ENCODE results near the gene FRAS1.

The FRAS1 gene

GRCh38 chr4:78024576-78025091 is 32.5 kb upstream of the FRAS1 start:
- no peaks in the 10 kb centered on the region for H3K27me3 ChIP-seq (ENCODE audit: control insufficient read depth in 1 of 2, insufficient read depth in 2 of 2, low read length in 2 of 2)
- H3K4me1 ChIP-seq (ENCODE audit: control insufficient read depth in 1 of 2, insufficient read depth in 2 of 2, low read length in 2 of 2), result no peaks in the 10 kb centered on the region
- H3K9ac ChIP-seq (ENCODE audit: low read depth in 1 of 2, low read length in 2 of 2), result no peak overlapping the region
- no peaks in the 10 kb centered on the region for H3K36me3 ChIP-seq (ENCODE audit: control insufficient read depth in 1 of 2, insufficient read depth in 2 of 2, low read length in 2 of 2)
- no peak overlapping the region for H3K4me3 ChIP-seq (ENCODE audit: low read depth in 1 of 2, low read length in 2 of 2)
- no peaks in the 10 kb centered on the region for H3K9me3 ChIP-seq (ENCODE audit: control insufficient read depth in 1 of 2, low read length in 2 of 2)
- H3K27ac ChIP-seq (ENCODE audit: low read depth, low read length), result no peak overlapping the region

- Histone ChIP-seq H3K27me3 (ENCODE audit: control insufficient read depth in 1 of 2, insufficient read depth in 2 of 2, low read length in 2 of 2) (no peaks in the 10 kb centered on the region), H3K9ac (ENCODE audit: low read depth in 1 of 2, low read length in 2 of 2) (no peak overlapping the region), H3K4me1 (ENCODE audit: control insufficient read depth in 1 of 2, insufficient read depth in 2 of 2, low read length in 2 of 2) (no peaks in the 10 kb centered on the region), H3K4me3 (ENCODE audit: low read depth in 1 of 2, low read length in 2 of 2) (no peak overlapping the region), H3K27ac (ENCODE audit: low read depth, low read length) (no peak overlapping the region), H3K36me3 (ENCODE audit: control insufficient read depth in 1 of 2, insufficient read depth in 2 of 2, low read length in 2 of 2) (no peaks in the 10 kb centered on the region), H3K9me3 (ENCODE audit: control insufficient read depth in 1 of 2, low read length in 2 of 2) (no peaks in the 10 kb centered on the region)
Observed at GRCh38 chr4:78031417-78031950, 25.6 kb upstream of the FRAS1 start.

GRCh38 chr4:78032446-78032845 is 24.7 kb upstream of the FRAS1 start:
- Histone ChIP-seq H3K27ac (ENCODE audit: low read depth, low read length) (no peak overlapping the region), H3K9me3 (ENCODE audit: control insufficient read depth in 1 of 2, low read length in 2 of 2) (no peaks in the 10 kb centered on the region), H3K27me3 (ENCODE audit: control insufficient read depth in 1 of 2, insufficient read depth in 2 of 2, low read length in 2 of 2) (no peaks in the 10 kb centered on the region), H3K4me3 (ENCODE audit: low read depth in 1 of 2, low read length in 2 of 2) (no peak overlapping the region), H3K4me1 (ENCODE audit: control insufficient read depth in 1 of 2, insufficient read depth in 2 of 2, low read length in 2 of 2) (no peaks in the 10 kb centered on the region), H3K36me3 (ENCODE audit: control insufficient read depth in 1 of 2, insufficient read depth in 2 of 2, low read length in 2 of 2) (no peaks in the 10 kb centered on the region), H3K9ac (ENCODE audit: low read depth in 1 of 2, low read length in 2 of 2) (no peak overlapping the region)

GRCh38 chr4:78032929-78033328 is 24.2 kb upstream of the FRAS1 start:
- Histone ChIP-seq H3K27me3 (ENCODE audit: control insufficient read depth in 1 of 2, insufficient read depth in 2 of 2, low read length in 2 of 2) (no peaks in the 10 kb centered on the region), H3K9me3 (ENCODE audit: control insufficient read depth in 1 of 2, low read length in 2 of 2) (no peaks in the 10 kb centered on the region), H3K27ac (ENCODE audit: low read depth, low read length) (no peak overlapping the region), H3K4me3 (ENCODE audit: low read depth in 1 of 2, low read length in 2 of 2) (no peak overlapping the region), H3K4me1 (ENCODE audit: control insufficient read depth in 1 of 2, insufficient read depth in 2 of 2, low read length in 2 of 2) (no peaks in the 10 kb centered on the region), H3K36me3 (ENCODE audit: control insufficient read depth in 1 of 2, insufficient read depth in 2 of 2, low read length in 2 of 2) (no peaks in the 10 kb centered on the region), H3K9ac (ENCODE audit: low read depth in 1 of 2, low read length in 2 of 2) (no peak overlapping the region)

- Histone ChIP-seq H3K4me1 (ENCODE audit: control insufficient read depth in 1 of 2, insufficient read depth in 2 of 2, low read length in 2 of 2) (no peaks in the 10 kb centered on the region), H3K4me3 (ENCODE audit: low read depth in 1 of 2, low read length in 2 of 2) (no peak overlapping the region), H3K9ac (ENCODE audit: low read depth in 1 of 2, low read length in 2 of 2) (no peak overlapping the region), H3K9me3 (ENCODE audit: control insufficient read depth in 1 of 2, low read length in 2 of 2) (no peaks in the 10 kb centered on the region), H3K36me3 (ENCODE audit: control insufficient read depth in 1 of 2, insufficient read depth in 2 of 2, low read length in 2 of 2) (no peaks in the 10 kb centered on the region), H3K27me3 (ENCODE audit: control insufficient read depth in 1 of 2, insufficient read depth in 2 of 2, low read length in 2 of 2) (no peaks in the 10 kb centered on the region), H3K27ac (ENCODE audit: low read depth, low read length) (no peak overlapping the region)
Observed at GRCh38 chr4:78033861-78034260, 23.3 kb upstream of the FRAS1 start.

- H3K4me1 ChIP-seq (ENCODE audit: control insufficient read depth in 1 of 2, insufficient read depth in 2 of 2, low read length in 2 of 2), result no peaks in the 10 kb centered on the region
- no peak overlapping the region for H3K9ac ChIP-seq (ENCODE audit: low read depth in 1 of 2, low read length in 2 of 2)
- no peaks in the 10 kb centered on the region for H3K9me3 ChIP-seq (ENCODE audit: control insufficient read depth in 1 of 2, low read length in 2 of 2)
- H3K4me3 ChIP-seq (ENCODE audit: low read depth in 1 of 2, low read length in 2 of 2), result no peak overlapping the region
- H3K27me3 ChIP-seq (ENCODE audit: control insufficient read depth in 1 of 2, insufficient read depth in 2 of 2, low read length in 2 of 2), result no peaks in the 10 kb centered on the region
- no peaks in the 10 kb centered on the region for H3K36me3 ChIP-seq (ENCODE audit: control insufficient read depth in 1 of 2, insufficient read depth in 2 of 2, low read length in 2 of 2)
- H3K27ac ChIP-seq (ENCODE audit: low read depth, low read length), result no peak overlapping the region
Observed at GRCh38 chr4:78038704-78039103, 18.4 kb upstream of the FRAS1 start.

- H3K36me3 ChIP-seq (ENCODE audit: control insufficient read depth in 1 of 2, insufficient read depth in 2 of 2, low read length in 2 of 2), result no peaks in the 10 kb centered on the region
- no peak overlapping the region for H3K4me3 ChIP-seq (ENCODE audit: low read depth in 1 of 2, low read length in 2 of 2)
- H3K9me3 ChIP-seq (ENCODE audit: control insufficient read depth in 1 of 2, low read length in 2 of 2), result no peaks in the 10 kb centered on the region
- no peak overlapping the region for H3K9ac ChIP-seq (ENCODE audit: low read depth in 1 of 2, low read length in 2 of 2)
- no peaks in the 10 kb centered on the region for H3K4me1 ChIP-seq (ENCODE audit: control insufficient read depth in 1 of 2, insufficient read depth in 2 of 2, low read length in 2 of 2)
- no peaks in the 10 kb centered on the region for H3K27me3 ChIP-seq (ENCODE audit: control insufficient read depth in 1 of 2, insufficient read depth in 2 of 2, low read length in 2 of 2)
- H3K27ac ChIP-seq (ENCODE audit: low read depth, low read length), result no peak overlapping the region
Observed at GRCh38 chr4:78039678-78040077, 17.4 kb upstream of the FRAS1 start.

GRCh38 chr4:78040431-78040830 is 16.7 kb upstream of the FRAS1 start:
- Histone ChIP-seq H3K9me3 (ENCODE audit: control insufficient read depth in 1 of 2, low read length in 2 of 2) (no peaks in the 10 kb centered on the region), H3K9ac (ENCODE audit: low read depth in 1 of 2, low read length in 2 of 2) (no peak overlapping the region), H3K27me3 (ENCODE audit: control insufficient read depth in 1 of 2, insufficient read depth in 2 of 2, low read length in 2 of 2) (no peaks in the 10 kb centered on the region), H3K36me3 (ENCODE audit: control insufficient read depth in 1 of 2, insufficient read depth in 2 of 2, low read length in 2 of 2) (no peaks in the 10 kb centered on the region), H3K4me1 (ENCODE audit: control insufficient read depth in 1 of 2, insufficient read depth in 2 of 2, low read length in 2 of 2) (no peaks in the 10 kb centered on the region), H3K27ac (ENCODE audit: low read depth, low read length) (no peak overlapping the region), H3K4me3 (ENCODE audit: low read depth in 1 of 2, low read length in 2 of 2) (no peak overlapping the region)

- no peaks in the 10 kb centered on the region for H3K36me3 ChIP-seq (ENCODE audit: control insufficient read depth in 1 of 2, insufficient read depth in 2 of 2, low read length in 2 of 2)
- no peaks in the 10 kb centered on the region for H3K9me3 ChIP-seq (ENCODE audit: control insufficient read depth in 1 of 2, low read length in 2 of 2)
Observed at GRCh38 chr4:78047366-78047765, 9.8 kb upstream of the FRAS1 start.

GRCh38 chr4:78056265-78057129 is 626 bp upstream of the FRAS1 start:
- no peaks in the 10 kb centered on the region for H3K36me3 ChIP-seq (ENCODE audit: control insufficient read depth in 1 of 2, insufficient read depth in 2 of 2, low read length in 2 of 2)
- H3K4me1 ChIP-seq (ENCODE audit: control insufficient read depth in 1 of 2, insufficient read depth in 2 of 2, low read length in 2 of 2), result peaks cover 5 to 25% of the 10 kb centered on the region in 2 donors
- peak overlapping the region; percentile 13 to 40 for H3K9ac ChIP-seq (ENCODE audit: low read depth in 1 of 2, low read length in 2 of 2)
- H3K4me3 ChIP-seq (ENCODE audit: low read depth in 1 of 2, low read length in 2 of 2), result peak overlapping the region; percentile 77 to 81
- H3K27ac ChIP-seq (ENCODE audit: low read depth, low read length), result no peak overlapping the region
- H3K27me3 ChIP-seq (ENCODE audit: control insufficient read depth in 1 of 2, insufficient read depth in 2 of 2, low read length in 2 of 2), result peaks cover 24 to 36% of the 10 kb centered on the region in 2 donors
- H3K9me3 ChIP-seq (ENCODE audit: control insufficient read depth in 1 of 2, low read length in 2 of 2), result no peaks in the 10 kb centered on the region

More at GRCh38 chr4:78047366-78047765, 9.8 kb upstream of the FRAS1 start:
- Histone ChIP-seq H3K27ac (ENCODE audit: low read depth, low read length) (no peak overlapping the region), H3K4me1 (ENCODE audit: control insufficient read depth in 1 of 2, insufficient read depth in 2 of 2, low read length in 2 of 2) (no peaks in the 10 kb centered on the region), H3K9ac (ENCODE audit: low read depth in 1 of 2, low read length in 2 of 2) (no peak overlapping the region), H3K4me3 (ENCODE audit: low read depth in 1 of 2, low read length in 2 of 2) (no peak overlapping the region), H3K27me3 (ENCODE audit: control insufficient read depth in 1 of 2, insufficient read depth in 2 of 2, low read length in 2 of 2) (peaks cover 0 to 1% of the 10 kb centered on the region in 2 donors)
